HG02759 (cell line): Measurements from ENCODE around the gene FBXL22.
"Not testable (repeated sequence)": the region's sequence is repeated elsewhere in the genome, so short reads cannot be mapped to it uniquely, and the experiment has no call there.

Source experiments
- ATAC-seq: cut with Tn5 transposase; IDR thresholded peaks from one replicate; pipeline ENCODE4 v1.9.1; 2021; ENCODE audit warnings: mild to moderate bottlenecking, moderate library complexity; ENCODE audit not compliant: unreplicated experiment

The FBXL22 gene

GRCh38 chr15:63610209-63610841 is 13.1 kb downstream of the FBXL22 start:
- peak; percentile 75 for ATAC-seq

- no peak for ATAC-seq
Observed at GRCh38 chr15:63611177-63611576, 14.0 kb downstream of the FBXL22 start.

- no peak for ATAC-seq
Observed at GRCh38 chr15:63612300-63612699, 15.1 kb downstream of the FBXL22 start.

GRCh38 chr15:63615935-63616334 is 18.7 kb downstream of the FBXL22 start:
- ATAC-seq = no peak

- ATAC-seq = not testable (repeated sequence)
Observed at GRCh38 chr15:63617147-63617546, 20.0 kb downstream of the FBXL22 start.

GRCh38 chr15:63617627-63618026 is 20.4 kb downstream of the FBXL22 start:
- not testable (repeated sequence) for ATAC-seq

- not testable (repeated sequence) for ATAC-seq
Observed at GRCh38 chr15:63620760-63621159, 23.6 kb downstream of the FBXL22 start.

- no peak for ATAC-seq
Observed at GRCh38 chr15:63623232-63623969, 26.2 kb downstream of the FBXL22 start.

GRCh38 chr15:63626955-63627354 is 29.8 kb downstream of the FBXL22 start:
- ATAC-seq = peak; percentile 65

GRCh38 chr15:63628123-63628822 is 31.1 kb downstream of the FBXL22 start:
- ATAC-seq = no peak

GRCh38 chr15:63630036-63630751 is 33.0 kb downstream of the FBXL22 start:
- ATAC-seq = no peak

GRCh38 chr15:63633312-63633711 is 36.1 kb downstream of the FBXL22 start:
- ATAC-seq = no peak

GRCh38 chr15:63634154-63634553 is 37.0 kb downstream of the FBXL22 start:
- ATAC-seq = no peak

- ATAC-seq = no peak
Observed at GRCh38 chr15:63636518-63637061, 39.4 kb downstream of the FBXL22 start.

GRCh38 chr15:63638839-63639238 is 41.7 kb downstream of the FBXL22 start:
- no peak for ATAC-seq

GRCh38 chr15:63640146-63640545 is 43.0 kb downstream of the FBXL22 start:
- ATAC-seq = no peak
